Peyer's patch (tissue), 4 donors: ENCODE data around the gene COG5.

Experiments
- POLR2A ChIP-seq, 2 donors: fragments of 450-650 bp; IDR thresholded peaks; one replicate each; pipeline ENCODE4 v1.5.1; 2017; ENCODE audit warnings: antibody characterized with exemption in 2 of 2, mild to moderate bottlenecking in 2 of 2, moderate library complexity in 2 of 2
- TF ChIP-seq, protein P1 (sequence below), 6 experiments: fragments of 450-650 bp in 4 of 6; fragments of 200-600 bp in 2 of 6; sonication (generic) in 1 of 6; IDR thresholded peaks; one replicate each; pipeline ENCODE4 v1.5.1; 2017 to 2019; ENCODE audit warnings: antibody characterized with exemption in 6 of 6, mild to moderate bottlenecking in 3 of 6, moderate library complexity in 1 of 6

DNA sequence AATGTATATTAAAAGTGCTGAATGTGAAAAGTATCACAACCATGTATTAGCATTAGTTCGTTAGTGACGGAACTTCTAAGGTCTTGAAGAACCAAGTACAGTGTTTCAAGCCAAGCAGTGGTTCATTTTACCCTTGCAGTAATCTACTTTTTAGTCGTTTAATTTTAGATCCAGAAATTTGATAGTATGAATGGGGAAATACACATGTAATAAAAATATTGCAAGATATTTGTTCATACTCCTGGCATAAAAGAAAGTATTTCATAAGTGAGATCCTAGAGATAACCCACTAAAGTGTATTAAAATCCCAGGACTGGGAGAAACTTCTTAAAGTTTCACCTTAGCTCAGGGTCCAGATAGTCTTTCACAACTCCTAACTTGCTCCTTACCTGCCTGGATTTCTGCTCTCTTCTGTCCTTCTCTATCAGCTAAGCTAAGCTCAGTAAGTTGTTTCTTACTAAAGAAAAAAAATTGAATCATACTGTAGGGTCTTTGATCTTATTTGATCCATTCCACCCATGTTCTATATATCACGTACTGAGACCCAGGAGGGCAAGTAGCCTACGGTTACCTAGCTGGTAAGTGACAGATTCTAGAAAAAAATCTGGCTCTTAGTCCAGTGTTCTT lies 17.8 kb upstream of the COG5 start:
- TF ChIP-seq, protein P1, sequence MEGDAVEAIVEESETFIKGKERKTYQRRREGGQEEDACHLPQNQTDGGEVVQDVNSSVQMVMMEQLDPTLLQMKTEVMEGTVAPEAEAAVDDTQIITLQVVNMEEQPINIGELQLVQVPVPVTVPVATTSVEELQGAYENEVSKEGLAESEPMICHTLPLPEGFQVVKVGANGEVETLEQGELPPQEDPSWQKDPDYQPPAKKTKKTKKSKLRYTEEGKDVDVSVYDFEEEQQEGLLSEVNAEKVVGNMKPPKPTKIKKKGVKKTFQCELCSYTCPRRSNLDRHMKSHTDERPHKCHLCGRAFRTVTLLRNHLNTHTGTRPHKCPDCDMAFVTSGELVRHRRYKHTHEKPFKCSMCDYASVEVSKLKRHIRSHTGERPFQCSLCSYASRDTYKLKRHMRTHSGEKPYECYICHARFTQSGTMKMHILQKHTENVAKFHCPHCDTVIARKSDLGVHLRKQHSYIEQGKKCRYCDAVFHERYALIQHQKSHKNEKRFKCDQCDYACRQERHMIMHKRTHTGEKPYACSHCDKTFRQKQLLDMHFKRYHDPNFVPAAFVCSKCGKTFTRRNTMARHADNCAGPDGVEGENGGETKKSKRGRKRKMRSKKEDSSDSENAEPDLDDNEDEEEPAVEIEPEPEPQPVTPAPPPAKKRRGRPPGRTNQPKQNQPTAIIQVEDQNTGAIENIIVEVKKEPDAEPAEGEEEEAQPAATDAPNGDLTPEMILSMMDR (IDR thresholded peaks at IDR 0.05), result no peak
- TF ChIP-seq POLR2A (IDR thresholded peaks at IDR 0.05), result no peak
